PC-3 (cell line): Measurements from ENCODE around the gene CDKN3. TPM values are rescaled to one million over a fixed set of nuclear protein-coding genes. Genes with fewer than 3 reads are reported as not detected.

ENCODE experiments used
- ATAC-seq: fragments of 200-7000 bp; cut with Tn5 transposase; 2 replicates; pipeline ENCODE4 v1.9.1; 2020; ENCODE audit warnings: mild to moderate bottlenecking, moderate library complexity
- BruUV-seq: library from RNA; stranded (reverse); fragments of 400-500 nt; replicated peaks from 2 replicates; lab custom pipeline; 2021; lab: Mats Ljungman, UMichigan
- CTCF ChIA-PET: fragments of 300-600 bp; sonication (Branson Sonifier 250); formaldehyde crosslinking; loops from one replicate; lab custom pipeline; 2022; ENCODE audit warnings: antibody characterized with exemption; lab: Charles Lee
- POLR2A ChIA-PET: fragments of 300-600 bp; sonication (Branson Sonifier 250); formaldehyde crosslinking; loops from one replicate; lab custom pipeline; 2022; ENCODE audit warnings: antibody characterized with exemption; ENCODE audit not compliant: unreplicated experiment; lab: Charles Lee
- DNase-seq: peaks from one replicate; pipeline ENCODE4 v3.0.0-alpha.2; 2015
- H2AFZ ChIP-seq: fragments of 300-600 bp; sonication (generic); 2 replicates; pipeline ENCODE4 v1.6.0; 2016; ENCODE audit warnings: antibody characterized with exemption, low read length
- H3F3A ChIP-seq: fragments of 300-600 bp; sonication (generic); one replicate; pipeline ENCODE4 v1.6.0; 2017; ENCODE audit warnings: antibody characterized with exemption, low read length, control low read depth, mild to moderate bottlenecking; ENCODE audit not compliant: unreplicated experiment
- H3K27ac ChIP-seq: fragments of 300-600 bp; sonication (generic); 2 replicates; pipeline ENCODE4 v1.5.1; 2016; ENCODE audit warnings: mild to moderate bottlenecking, low read length
- H3K27me3 ChIP-seq: fragments of 300-600 bp; sonication (generic); 2 replicates; pipeline ENCODE4 v1.6.1; 2016; ENCODE audit warnings: low read length, mixed read lengths
- H3K36me3 ChIP-seq: fragments of 300-600 bp; sonication (generic); 2 replicates; pipeline ENCODE4 v1.6.1; 2016; ENCODE audit warnings: low read depth, mixed run types, low read length, mixed read lengths
- H3K4me1 ChIP-seq: fragments of 300-600 bp; sonication (generic); 2 replicates; pipeline ENCODE4 v1.5.1; 2016; ENCODE audit warnings: low read length; ENCODE audit not compliant: insufficient read depth
- H3K4me2 ChIP-seq: fragments of 300-600 bp; sonication (generic); 2 replicates; pipeline ENCODE4 v1.6.0; 2016; ENCODE audit warnings: low read length
- H3K4me3 ChIP-seq: fragments of 300-600 bp; sonication (generic); 2 replicates; pipeline ENCODE4 v1.5.1; 2016; ENCODE audit warnings: mild to moderate bottlenecking, low read length, mixed read lengths
- H3K79me2 ChIP-seq: fragments of 300-600 bp; sonication (generic); 2 replicates; pipeline ENCODE4 v1.6.1; 2017; ENCODE audit warnings: low read length, mixed read lengths
- H3K9ac ChIP-seq: fragments of 300-600 bp; sonication (generic); 2 replicates; pipeline ENCODE4 v1.6.0; 2016; ENCODE audit warnings: mild to moderate bottlenecking, low read length
- H3K9me2 ChIP-seq: fragments of 300-600 bp; sonication (generic); replicated peaks from 2 replicates; pipeline ENCODE4 v1.6.1; 2016; ENCODE audit warnings: mixed run types, low read length, mixed read lengths
- H3K9me3 ChIP-seq: fragments of 300-600 bp; sonication (generic); 2 replicates; pipeline ENCODE4 v1.6.1; 2016; ENCODE audit warnings: low read length, mixed read lengths
- H4K20me1 ChIP-seq: fragments of 300-600 bp; sonication (generic); 2 replicates; pipeline ENCODE4 v1.6.1; 2016; ENCODE audit warnings: low read length, mixed read lengths
- CTCF ChIP-seq: fragments of 300-600 bp; sonication (generic); conservative IDR thresholded peaks from 2 replicates; pipeline ENCODE4 v1.5.1; 2017; ENCODE audit warnings: antibody characterized with exemption, low read depth, mild to moderate bottlenecking, low read length
- EZH2 ChIP-seq: fragments of 300-600 bp; sonication (generic); IDR thresholded peaks from one replicate; pipeline ENCODE4 v1.6.1; 2017; ENCODE audit warnings: antibody characterized with exemption, mild to moderate bottlenecking, low read length; ENCODE audit not compliant: unreplicated experiment
- EZH2phosphoT487 ChIP-seq: fragments of 300-600 bp; sonication (generic); IDR thresholded peaks from 2 replicates; pipeline ENCODE4 v1.6.1; 2018; ENCODE audit warnings: mild to moderate bottlenecking, antibody characterized with exemption, low read length, borderline replicate concordance
- intact Hi-C: fragments of 100-400 bp; cut with micrococcal nuclease; formaldehyde crosslinking; loops from 2 replicates; pipeline ENCODE4 v1.9.0; 2023
- total RNA-seq: library from RNA; depleted of rRNA; stranded (reverse); fragments of >200 nt; gene quantifications from 2 replicates; pipeline ENCODE4 v1.2.3, GENCODE V29; 2014

CDKN3 gene
- total RNA-seq, 1 experiment from 2014 or later, result 434 TPM

GRCh38 chr14:54444681-54445080 is 47.9 kb downstream of the CDKN3 start:
- TF ChIP-seq CTCF (no peak), EZH2 (no peak), EZH2phosphoT487 (no peak)
- POLR2A ChIA-PET, result no interaction called here
- no peaks in the 10 kb centered on the region for H3K27me3 ChIP-seq
- no peak overlapping the region for H3K27ac ChIP-seq
- H3K36me3 ChIP-seq, result no peaks in the 10 kb centered on the region
- ATAC-seq (no peak), DNase-seq (no peak)
- peaks cover 10% of the 10 kb centered on the region for H4K20me1 ChIP-seq
- no peaks in the 10 kb centered on the region for H3K9me2 ChIP-seq
- H3K4me1 ChIP-seq, result peaks cover 33% of the 10 kb centered on the region
- CTCF ChIA-PET, result no interaction called here
- intact Hi-C loops, result loop anchor here (5.0 kb wide), 1 partner anchor 232 kb away; no protein-coding TSS in a partner anchor
- H3K4me3 ChIP-seq, result no peak overlapping the region
- no peaks in the 10 kb centered on the region for H3K9me3 ChIP-seq
- peaks cover 11% of the 10 kb centered on the region for H3K79me2 ChIP-seq
- no peak overlapping the region for H3K4me2 ChIP-seq
- no peak overlapping the region for H2AFZ ChIP-seq
- no peak overlapping the region for H3K9ac ChIP-seq
- no peaks in the 10 kb centered on the region for H3F3A ChIP-seq
- BruUV-seq, result no TSS peak

GRCh38 chr14:54446161-54446693 is 49.4 kb downstream of the CDKN3 start:
- Histone ChIP-seq H3K9me2 (no peaks in the 10 kb centered on the region), H3K27me3 (no peaks in the 10 kb centered on the region), H3K79me2 (no peaks in the 10 kb centered on the region), H3K27ac (peak overlapping the region; percentile 61; the same call in 1 of the 2 replicates), H3K9ac (no peak overlapping the region), H3K9me3 (no peaks in the 10 kb centered on the region), H3K4me3 (no peak overlapping the region), H2AFZ (peak overlapping the region; percentile 8; the same call in 1 of the 2 replicates), H4K20me1 (no peaks in the 10 kb centered on the region), H3K36me3 (no peaks in the 10 kb centered on the region), H3F3A (no peaks in the 10 kb centered on the region), H3K4me1 (peaks cover 27% of the 10 kb centered on the region), H3K4me2 (peak overlapping the region; percentile 26)
- no peak for TF ChIP-seq EZH2
- intact Hi-C loops, result no loop called here
- DNase-seq, result peak; percentile 71
- ATAC-seq, result no peak
- ChIA-PET POLR2A (interaction anchor here (0.7 kb wide), 1 partner anchor 123 kb away, joined by 18 read pairs; no protein-coding TSS in a partner anchor), CTCF (interaction anchor here (0.6 to 1.1 kb wide), 3 partner anchors 35 to 362 kb away, joined by 3 to 16 read pairs (median 7); no protein-coding TSS in a partner anchor)
- no TSS peak for BruUV-seq

GRCh38 chr14:54447231-54447692 is 50.5 kb downstream of the CDKN3 start:
- peak overlapping the region; percentile 26 for H3K4me2 ChIP-seq
- H3F3A ChIP-seq, result no peaks in the 10 kb centered on the region
- H3K27ac ChIP-seq, result peak overlapping the region; percentile 61
- CTCF ChIA-PET, result interaction anchor here (0.6 to 1.1 kb wide), 3 partner anchors 32 to 83 kb away, joined by 4 to 16 read pairs (median 4); no protein-coding TSS in a partner anchor
- no peaks in the 10 kb centered on the region for H3K36me3 ChIP-seq
- no peak overlapping the region for H3K4me3 ChIP-seq
- ATAC-seq (peak; percentile 62), DNase-seq (peak; percentile 94)
- H3K79me2 ChIP-seq, result no peaks in the 10 kb centered on the region
- TF ChIP-seq EZH2, result no peak
- TF ChIP-seq CTCF, result no peak
- no peak for TF ChIP-seq EZH2phosphoT487
- intact Hi-C loops, result no loop called here
- peak overlapping the region; percentile 31; the same call in 1 of the 2 replicates for H2AFZ ChIP-seq
- H3K9ac ChIP-seq, result 0 out of 2 replicates have a peak overlapping the region, but pooled peaks have one; percentile 1
- no peaks in the 10 kb centered on the region for H3K9me2 ChIP-seq
- no peaks in the 10 kb centered on the region for H3K9me3 ChIP-seq
- H3K4me1 ChIP-seq, result peaks cover 20% of the 10 kb centered on the region
- BruUV-seq, result no TSS peak
- H3K27me3 ChIP-seq, result no peaks in the 10 kb centered on the region
- POLR2A ChIA-PET, result interaction anchor here (0.5 to 0.7 kb wide), 3 partner anchors 80 to 122 kb away, joined by 3 to 18 read pairs (median 16); partner anchors contain the start of gene SAMD4A
- H4K20me1 ChIP-seq, result no peaks in the 10 kb centered on the region
